Activated naive CD4-positive, alpha-beta T cell treated with anti-CD3 and anti-CD28 coated beads, Interleukin-2, amount 50 U/mL, for 24 hours (primary cell): ENCODE results near the gene TRIM58.

ENCODE experiments used
- H3K27ac Mint-ChIP-seq: one replicate; pipeline ENCODE4 v1.8.0; 2021; ENCODE audit warnings: mild to moderate bottlenecking, mixed read lengths
- H3K27me3 Mint-ChIP-seq: one replicate; pipeline ENCODE4 v1.8.0; 2021; ENCODE audit warnings: mixed read lengths
- H3K36me3 Mint-ChIP-seq: one replicate; pipeline ENCODE4 v1.8.0; 2021; ENCODE audit warnings: mixed read lengths
- H3K4me1 Mint-ChIP-seq: one replicate; pipeline ENCODE4 v1.8.0; 2021; ENCODE audit warnings: mixed read lengths
- H3K4me3 Mint-ChIP-seq: one replicate; pipeline ENCODE4 v1.8.0; 2021; ENCODE audit warnings: mild to moderate bottlenecking, mixed read lengths
- H3K9me3 Mint-ChIP-seq: one replicate; pipeline ENCODE4 v1.8.0; 2021; ENCODE audit warnings: mixed read lengths

TRIM58 gene, protein sequence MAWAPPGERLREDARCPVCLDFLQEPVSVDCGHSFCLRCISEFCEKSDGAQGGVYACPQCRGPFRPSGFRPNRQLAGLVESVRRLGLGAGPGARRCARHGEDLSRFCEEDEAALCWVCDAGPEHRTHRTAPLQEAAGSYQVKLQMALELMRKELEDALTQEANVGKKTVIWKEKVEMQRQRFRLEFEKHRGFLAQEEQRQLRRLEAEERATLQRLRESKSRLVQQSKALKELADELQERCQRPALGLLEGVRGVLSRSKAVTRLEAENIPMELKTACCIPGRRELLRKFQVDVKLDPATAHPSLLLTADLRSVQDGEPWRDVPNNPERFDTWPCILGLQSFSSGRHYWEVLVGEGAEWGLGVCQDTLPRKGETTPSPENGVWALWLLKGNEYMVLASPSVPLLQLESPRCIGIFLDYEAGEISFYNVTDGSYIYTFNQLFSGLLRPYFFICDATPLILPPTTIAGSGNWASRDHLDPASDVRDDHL

DNA sequence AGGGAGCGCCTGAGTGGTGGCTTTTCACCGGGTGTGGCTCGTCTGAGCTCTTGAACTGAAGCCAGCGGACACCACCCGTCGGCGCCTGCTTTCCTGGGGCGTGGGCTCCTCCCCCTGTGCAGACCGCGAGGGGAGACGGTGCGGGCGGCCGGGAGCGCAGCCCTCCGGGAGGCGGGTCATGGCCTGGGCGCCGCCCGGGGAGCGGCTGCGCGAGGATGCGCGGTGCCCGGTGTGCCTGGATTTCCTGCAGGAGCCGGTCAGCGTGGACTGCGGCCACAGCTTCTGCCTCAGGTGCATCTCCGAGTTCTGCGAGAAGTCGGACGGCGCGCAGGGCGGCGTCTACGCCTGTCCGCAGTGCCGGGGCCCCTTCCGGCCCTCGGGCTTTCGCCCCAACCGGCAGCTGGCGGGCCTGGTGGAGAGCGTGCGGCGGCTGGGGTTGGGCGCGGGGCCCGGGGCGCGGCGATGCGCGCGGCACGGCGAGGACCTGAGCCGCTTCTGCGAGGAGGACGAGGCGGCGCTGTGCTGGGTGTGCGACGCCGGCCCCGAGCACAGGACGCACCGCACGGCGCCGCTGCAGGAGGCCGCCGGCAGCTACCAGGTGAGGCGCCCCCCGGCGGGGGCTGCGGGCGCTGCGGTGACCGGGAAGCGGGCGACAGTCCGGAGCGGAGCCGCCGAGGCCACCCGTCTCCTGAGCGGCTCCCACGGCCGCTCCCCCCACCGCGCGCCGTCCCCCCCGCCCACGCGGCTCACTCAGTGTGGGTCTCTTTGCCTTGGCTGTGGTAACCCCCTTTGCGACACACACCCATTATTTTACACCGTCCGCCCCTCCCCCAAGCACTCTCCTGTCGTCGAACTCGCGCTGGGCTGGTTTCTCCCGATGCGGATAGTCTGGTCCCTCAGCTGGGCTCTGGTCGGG, at the start of gene TRIM58:
Gene TRIM58 (plus strand): TSS at position 119 of the 916 bp plus-strand sequence. CDS start 60 bp downstream, at position 179.
- Mint-ChIP-seq H3K4me3 (peak within 1 kb of the TSS; percentile 73), H3K27ac (peak within 1 kb of the TSS; percentile 48), H3K27me3 (peaks cover 29% of the 10 kb centered on the region), H3K4me1 (peaks cover 12% of the 10 kb centered on the region), H3K9me3 (no peaks in the 10 kb centered on the region), H3K36me3 (peaks cover 1% of the 10 kb centered on the region)

GRCh38 chr1:247812637-247813036, 44.4 kb upstream of the TRIM58 start:
- no peaks in the 10 kb centered on the region for H3K36me3 Mint-ChIP-seq
- H3K27me3 Mint-ChIP-seq = no peaks in the 10 kb centered on the region
- H3K9me3 Mint-ChIP-seq = no peaks in the 10 kb centered on the region
- no peak overlapping the region for H3K4me3 Mint-ChIP-seq
- H3K27ac Mint-ChIP-seq = no peak overlapping the region
- no peaks in the 10 kb centered on the region for H3K4me1 Mint-ChIP-seq

DNA sequence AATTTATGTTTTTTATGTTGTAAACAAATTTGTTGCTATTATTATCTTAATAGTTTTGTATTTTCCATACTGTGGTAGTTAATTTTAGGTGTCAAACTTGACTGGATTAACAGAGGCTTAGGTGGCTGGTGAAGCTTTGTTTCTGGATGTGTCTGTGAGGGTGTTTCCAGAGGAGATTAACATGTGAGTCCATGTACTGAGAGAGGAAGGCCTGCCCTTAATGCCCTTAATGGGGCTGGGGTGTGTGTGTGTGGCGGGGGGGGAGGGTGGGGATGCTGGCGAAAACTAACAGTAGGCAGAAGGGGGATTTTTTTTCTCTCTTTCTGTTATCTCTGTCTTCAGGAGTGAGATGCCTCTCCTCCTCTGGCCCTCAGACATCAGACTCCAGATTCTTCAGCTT, 34.9 kb upstream of the TRIM58 start:
- no peak overlapping the region for H3K27ac Mint-ChIP-seq
- no peaks in the 10 kb centered on the region for H3K4me1 Mint-ChIP-seq
- no peaks in the 10 kb centered on the region for H3K27me3 Mint-ChIP-seq
- no peaks in the 10 kb centered on the region for H3K9me3 Mint-ChIP-seq
- no peaks in the 10 kb centered on the region for H3K36me3 Mint-ChIP-seq
- no peak overlapping the region for H3K4me3 Mint-ChIP-seq

DNA sequence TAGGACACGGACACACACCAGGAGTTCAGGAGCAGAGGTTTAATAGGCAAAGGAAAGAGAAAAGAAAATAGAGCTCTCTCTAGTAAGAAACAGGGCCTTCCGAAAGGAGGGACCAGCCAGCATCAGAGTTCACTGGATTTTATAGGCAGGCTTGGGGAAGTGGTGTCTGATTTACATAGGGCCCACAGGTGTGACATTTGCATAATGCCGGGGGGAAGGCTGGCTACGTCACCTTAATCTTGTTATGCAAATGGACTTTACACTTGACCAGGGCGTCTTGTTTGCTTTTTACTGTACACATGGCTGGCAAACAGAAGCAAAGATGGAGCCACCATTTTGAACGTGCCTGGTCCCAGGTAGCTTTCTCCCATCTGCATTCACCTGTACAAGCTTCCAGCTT, 33.0 kb upstream of the TRIM58 start, which contains the start of gene OR14A16:
Gene OR14A16 (minus strand): TSS at position 97 of the 400 bp plus-strand sequence. CDS start 8,390 bp downstream, outside the sequence.
- Mint-ChIP-seq H3K4me1 (no peaks in the 10 kb centered on the region), H3K36me3 (no peaks in the 10 kb centered on the region), H3K4me3 (no peak within 1 kb of the TSS), H3K27ac (no peak within 1 kb of the TSS), H3K9me3 (no peaks in the 10 kb centered on the region), H3K27me3 (peaks cover 2% of the 10 kb centered on the region)

DNA sequence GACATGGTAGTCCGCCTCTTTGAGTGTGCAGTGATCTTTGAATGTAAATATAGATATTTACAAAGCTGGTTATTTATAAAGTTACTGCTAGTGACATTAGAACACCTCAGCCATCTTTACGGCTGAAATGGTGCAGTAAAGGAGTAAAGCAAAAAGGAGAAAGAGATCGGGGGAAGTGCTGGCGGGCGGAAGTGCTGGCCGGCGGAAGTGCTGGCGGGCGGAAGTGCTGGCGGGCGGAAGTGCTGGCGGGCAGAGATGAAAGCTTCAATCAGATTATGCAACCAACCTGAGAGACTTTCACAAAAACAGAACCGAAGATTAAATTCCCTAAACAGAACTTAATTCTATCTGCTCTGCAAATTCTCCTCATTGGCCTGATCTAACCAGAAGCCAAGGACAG, 31.6 kb upstream of the TRIM58 start:
- H3K9me3 Mint-ChIP-seq = no peaks in the 10 kb centered on the region
- peaks cover 2% of the 10 kb centered on the region for H3K27me3 Mint-ChIP-seq
- H3K36me3 Mint-ChIP-seq = no peaks in the 10 kb centered on the region
- no peaks in the 10 kb centered on the region for H3K4me1 Mint-ChIP-seq
- H3K27ac Mint-ChIP-seq = no peak overlapping the region
- H3K4me3 Mint-ChIP-seq = no peak overlapping the region

GRCh38 chr1:247829656-247830055, 27.3 kb upstream of the TRIM58 start:
- Mint-ChIP-seq H3K36me3 (no peaks in the 10 kb centered on the region), H3K4me1 (no peaks in the 10 kb centered on the region), H3K27me3 (peaks cover 2% of the 10 kb centered on the region), H3K4me3 (no peak overlapping the region), H3K9me3 (no peaks in the 10 kb centered on the region), H3K27ac (no peak overlapping the region)

DNA sequence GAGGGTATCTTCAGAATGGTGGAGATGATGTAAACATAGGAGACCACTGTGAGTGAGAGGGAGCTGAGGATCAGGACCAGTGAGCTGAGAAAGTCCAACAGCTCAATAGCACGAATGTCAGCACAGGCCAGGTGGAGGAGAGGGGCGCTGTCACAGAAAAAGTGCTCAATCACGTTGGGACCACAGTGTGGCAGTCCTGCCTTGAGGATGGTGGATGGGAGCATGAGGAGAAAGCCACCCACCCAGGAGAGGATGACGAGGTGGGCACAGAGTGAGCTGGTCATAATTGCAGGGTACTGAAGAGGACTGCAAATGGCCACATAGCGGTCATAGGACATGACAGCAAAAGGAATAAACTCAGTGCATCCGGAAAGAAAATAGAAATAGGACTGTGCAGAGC, 23.4 kb upstream of the TRIM58 start:
- Mint-ChIP-seq H3K27ac (no peak overlapping the region), H3K9me3 (no peaks in the 10 kb centered on the region), H3K36me3 (no peaks in the 10 kb centered on the region), H3K4me1 (no peaks in the 10 kb centered on the region), H3K27me3 (no peaks in the 10 kb centered on the region), H3K4me3 (no peak overlapping the region)

- no peak overlapping the region for H3K27ac Mint-ChIP-seq
- no peaks in the 10 kb centered on the region for H3K9me3 Mint-ChIP-seq
- no peak overlapping the region for H3K4me3 Mint-ChIP-seq
- no peaks in the 10 kb centered on the region for H3K36me3 Mint-ChIP-seq
- no peaks in the 10 kb centered on the region for H3K4me1 Mint-ChIP-seq
- H3K27me3 Mint-ChIP-seq = peaks cover 2% of the 10 kb centered on the region
These were observed 16.2 kb upstream of the TRIM58 start for GRCh38 chr1:247840818-247841217.

GRCh38 chr1:247841796-247842195, 15.2 kb upstream of the TRIM58 start, which contains the start of gene OR11L1:
Gene OR11L1, minus strand, starts transcription at chr1:247841896. Its CDS starts 0 bp downstream, at chr1:247841896.
- Mint-ChIP-seq H3K4me3 (no peak within 1 kb of the TSS), H3K9me3 (no peaks in the 10 kb centered on the region), H3K4me1 (no peaks in the 10 kb centered on the region), H3K27ac (no peak within 1 kb of the TSS), H3K36me3 (no peaks in the 10 kb centered on the region), H3K27me3 (peaks cover 2% of the 10 kb centered on the region)

DNA sequence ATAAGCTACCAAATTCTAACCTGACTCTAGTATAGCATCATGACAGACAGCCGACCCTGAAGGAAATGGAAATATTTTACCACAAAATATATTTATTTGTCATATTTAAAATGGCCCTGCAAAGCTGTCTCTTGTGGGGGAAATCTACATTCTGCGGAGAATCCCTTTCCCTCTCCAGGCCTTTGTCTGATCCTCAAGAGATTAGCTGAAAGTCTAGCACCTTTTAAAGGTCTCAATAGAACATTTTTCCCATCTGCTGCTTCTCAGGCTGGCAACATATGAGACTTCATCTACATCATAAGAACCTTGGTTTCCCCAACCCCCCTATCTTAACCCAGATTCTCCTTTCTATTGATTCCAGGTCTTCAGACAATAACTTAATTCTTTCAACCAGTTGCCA, 13.6 kb upstream of the TRIM58 start:
- H3K27me3 Mint-ChIP-seq = peaks cover 2% of the 10 kb centered on the region
- H3K4me3 Mint-ChIP-seq = no peak overlapping the region
- H3K36me3 Mint-ChIP-seq = no peaks in the 10 kb centered on the region
- no peaks in the 10 kb centered on the region for H3K4me1 Mint-ChIP-seq
- H3K9me3 Mint-ChIP-seq = no peaks in the 10 kb centered on the region
- H3K27ac Mint-ChIP-seq = no peak overlapping the region

DNA sequence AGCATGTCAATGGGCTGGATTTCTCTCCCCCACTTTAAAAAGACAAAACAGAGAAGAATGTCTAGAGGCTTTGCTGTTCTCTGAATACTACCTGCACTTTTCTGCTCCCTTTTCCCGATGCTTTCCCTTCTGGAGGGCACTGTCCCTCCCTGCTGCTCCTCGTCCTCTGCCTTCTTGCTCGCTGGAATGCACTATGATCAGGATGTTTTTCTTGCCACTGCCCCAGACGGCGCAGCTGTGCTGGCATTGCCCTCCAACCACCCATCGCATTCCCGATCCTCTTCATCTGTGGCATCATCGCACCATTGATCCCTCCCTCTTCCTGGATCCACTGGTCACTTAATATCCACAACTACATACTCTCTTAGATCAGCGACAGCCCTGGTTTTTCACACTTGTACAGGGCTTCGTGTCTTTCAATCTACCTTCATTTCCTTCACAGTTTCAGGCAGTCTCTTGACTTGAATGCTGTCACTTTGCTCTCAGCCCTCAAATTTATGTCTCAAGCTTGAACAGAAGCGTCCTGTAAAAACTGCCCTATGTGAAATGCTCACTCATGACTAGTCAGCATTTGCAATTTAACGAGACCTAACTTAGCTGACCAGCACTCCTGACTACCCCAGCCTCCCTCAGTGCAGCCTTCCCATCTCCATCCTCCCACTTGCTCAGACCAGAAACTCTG, 11.8 kb upstream of the TRIM58 start:
- Mint-ChIP-seq H3K36me3 (no peaks in the 10 kb centered on the region), H3K27me3 (peaks cover 2% of the 10 kb centered on the region), H3K9me3 (no peaks in the 10 kb centered on the region), H3K4me3 (no peak overlapping the region), H3K4me1 (no peaks in the 10 kb centered on the region), H3K27ac (no peak overlapping the region)

DNA sequence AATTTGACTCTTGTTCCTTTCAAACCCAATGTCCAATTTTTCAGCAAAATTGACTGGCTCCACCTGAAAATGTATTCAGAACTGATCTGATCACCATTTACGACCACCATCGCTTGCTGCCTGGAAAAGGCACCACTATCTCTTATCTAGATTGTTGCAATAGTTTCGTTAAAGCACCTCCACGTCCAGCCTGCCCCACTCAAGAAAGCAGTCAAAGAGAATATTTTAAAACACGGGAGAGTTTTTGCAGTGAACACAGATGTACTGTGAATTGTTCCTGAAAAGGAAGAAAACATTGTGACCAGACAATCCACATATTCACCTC, 11.3 kb upstream of the TRIM58 start:
- Mint-ChIP-seq H3K27me3 (peaks cover 2% of the 10 kb centered on the region), H3K27ac (no peak overlapping the region), H3K4me3 (no peak overlapping the region), H3K4me1 (no peaks in the 10 kb centered on the region), H3K36me3 (no peaks in the 10 kb centered on the region), H3K9me3 (no peaks in the 10 kb centered on the region)

GRCh38 chr1:247848346-247848745, 8.6 kb upstream of the TRIM58 start:
- Mint-ChIP-seq H3K36me3 (no peaks in the 10 kb centered on the region), H3K27me3 (peaks cover 4% of the 10 kb centered on the region), H3K9me3 (no peaks in the 10 kb centered on the region), H3K4me3 (no peak overlapping the region), H3K4me1 (no peaks in the 10 kb centered on the region), H3K27ac (no peak overlapping the region)

- H3K36me3 Mint-ChIP-seq = no peaks in the 10 kb centered on the region
- H3K27ac Mint-ChIP-seq = no peak overlapping the region
- no peaks in the 10 kb centered on the region for H3K4me1 Mint-ChIP-seq
- H3K27me3 Mint-ChIP-seq = peaks cover 8% of the 10 kb centered on the region
- H3K9me3 Mint-ChIP-seq = no peaks in the 10 kb centered on the region
- H3K4me3 Mint-ChIP-seq = no peak overlapping the region
These were observed 7.4 kb upstream of the TRIM58 start for GRCh38 chr1:247849616-247850015.

GRCh38 chr1:247854899-247855545, 2.0 kb upstream of the TRIM58 start:
- Mint-ChIP-seq H3K36me3 (peaks cover 1% of the 10 kb centered on the region), H3K4me3 (no peak overlapping the region), H3K27ac (no peak overlapping the region), H3K27me3 (peaks cover 28% of the 10 kb centered on the region), H3K9me3 (no peaks in the 10 kb centered on the region), H3K4me1 (peaks cover 12% of the 10 kb centered on the region)
